ENCODE data around the gene DLST. TPM values are rescaled to one million over a fixed set of nuclear protein-coding genes. Genes with fewer than 3 reads are reported as not detected.

DLST gene
- polyA plus RNA-seq, 3 donors = 6.7 to 76.5 (median 7.3) TPM

- no peak overlapping the region for H3K9ac ChIP-seq (ENCODE audit: insufficient read depth, low read length, poor library complexity, severe bottlenecking)
- H3K4me1 Mint-ChIP-seq = peaks cover 48% of the 10 kb centered on the region
Measured at GRCh38 chr14:74936731-74937130, 55.0 kb downstream of the DLST start.

DNA sequence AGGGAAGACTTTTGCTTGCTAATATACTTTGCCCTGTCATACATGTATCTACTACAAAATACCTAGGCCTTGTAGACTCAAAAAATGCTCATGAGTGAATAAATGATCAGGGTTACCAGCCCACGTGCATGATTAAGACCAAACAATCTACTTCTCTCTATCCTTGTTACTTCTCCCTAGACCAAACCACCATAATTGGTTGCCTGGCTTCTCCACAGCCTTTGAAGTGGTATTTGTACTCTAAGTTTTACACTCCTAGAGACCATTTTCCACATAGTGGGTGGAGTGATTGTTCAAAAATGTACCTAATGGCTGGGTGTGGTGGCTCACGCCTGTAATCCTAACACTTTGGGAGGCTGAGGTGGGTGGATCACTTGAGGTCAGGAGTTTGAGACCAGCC, 55.5 kb downstream of the DLST start:
- H3K27me3 Mint-ChIP-seq (ENCODE audit: low read depth in 3 of 3) = peaks cover 4 to 10% (median 5%) of the 10 kb centered on the region in 3 donors
- no CpG with 5 or more reads among the region's 2 CpGs for WGBS (ENCODE audit: insufficient coverage)
- H2AFZ ChIP-seq (ENCODE audit: insufficient read depth, low read depth, low read length, poor library complexity, severe bottlenecking) = no peak overlapping the region

More at GRCh38 chr14:74936731-74937130, 55.0 kb downstream of the DLST start:
- Histone ChIP-seq H3K4me1 (ENCODE audit: control insufficient read depth in 1 of 2, insufficient read depth in 2 of 2, low read length in 2 of 2) (peaks cover 37 to 42% of the 10 kb centered on the region in 2 donors), H3K79me2 (ENCODE audit: insufficient read depth, low read length) (no peaks in the 10 kb centered on the region), H4K20me1 (ENCODE audit: insufficient read depth, low read length) (no peaks in the 10 kb centered on the region), H3K36me3 (replicated peaks in 1 of 2; ENCODE audit: control insufficient read depth in 1 of 2, insufficient read depth in 2 of 2, low read length in 2 of 2) (no peaks in the 10 kb centered on the region), H3K4me2 (replicated peaks; ENCODE audit: extremely low read depth, low read length, poor library complexity, severe bottlenecking) (no peak overlapping the region), H3K27me3 (ENCODE audit: control insufficient read depth in 2 of 2, insufficient read depth in 2 of 2, low read length in 2 of 2) (no peaks in the 10 kb centered on the region), H3K4me3 (replicated peaks in 1 of 3; ENCODE audit: low read depth in 2 of 3, low read length in 3 of 3) (no peak overlapping the region), H3K9me3 (replicated peaks in 1 of 2; ENCODE audit: control insufficient read depth in 1 of 2, insufficient read depth in 1 of 2, low read length in 2 of 2) (no peaks in the 10 kb centered on the region), H3K27ac (ENCODE audit: low read depth in 1 of 2, low read length in 2 of 2) (no peak overlapping the region), H2AFZ (ENCODE audit: insufficient read depth, low read depth, low read length, poor library complexity, severe bottlenecking) (no peak overlapping the region)
- peaks cover 4 to 11% (median 5%) of the 10 kb centered on the region in 3 donors for H3K27me3 Mint-ChIP-seq (ENCODE audit: low read depth in 3 of 3)
- H3K36me3 Mint-ChIP-seq = no peaks in the 10 kb centered on the region
- peaks cover 0 to 5% (median 1%) of the 10 kb centered on the region in 7 donors for H3K9me3 Mint-ChIP-seq
- H3K4me3 Mint-ChIP-seq = no peak overlapping the region
- TF ChIP-seq, protein P1, sequence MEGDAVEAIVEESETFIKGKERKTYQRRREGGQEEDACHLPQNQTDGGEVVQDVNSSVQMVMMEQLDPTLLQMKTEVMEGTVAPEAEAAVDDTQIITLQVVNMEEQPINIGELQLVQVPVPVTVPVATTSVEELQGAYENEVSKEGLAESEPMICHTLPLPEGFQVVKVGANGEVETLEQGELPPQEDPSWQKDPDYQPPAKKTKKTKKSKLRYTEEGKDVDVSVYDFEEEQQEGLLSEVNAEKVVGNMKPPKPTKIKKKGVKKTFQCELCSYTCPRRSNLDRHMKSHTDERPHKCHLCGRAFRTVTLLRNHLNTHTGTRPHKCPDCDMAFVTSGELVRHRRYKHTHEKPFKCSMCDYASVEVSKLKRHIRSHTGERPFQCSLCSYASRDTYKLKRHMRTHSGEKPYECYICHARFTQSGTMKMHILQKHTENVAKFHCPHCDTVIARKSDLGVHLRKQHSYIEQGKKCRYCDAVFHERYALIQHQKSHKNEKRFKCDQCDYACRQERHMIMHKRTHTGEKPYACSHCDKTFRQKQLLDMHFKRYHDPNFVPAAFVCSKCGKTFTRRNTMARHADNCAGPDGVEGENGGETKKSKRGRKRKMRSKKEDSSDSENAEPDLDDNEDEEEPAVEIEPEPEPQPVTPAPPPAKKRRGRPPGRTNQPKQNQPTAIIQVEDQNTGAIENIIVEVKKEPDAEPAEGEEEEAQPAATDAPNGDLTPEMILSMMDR (IDR thresholded peaks at IDR 0.05) = no peak
- WGBS (ENCODE audit: insufficient coverage) = 99% methylated on average over 8 of the region's 8 CpGs
- H3K27ac Mint-ChIP-seq = no peak overlapping the region
- DNase-seq = no peak
- intact Hi-C loops (cut with micrococcal nuclease) = no loop called here

More for the DNA sequence above, 55.5 kb downstream of the DLST start:
- Histone ChIP-seq H4K20me1 (ENCODE audit: insufficient read depth, low read length) (no peaks in the 10 kb centered on the region), H3K4me2 (replicated peaks; ENCODE audit: extremely low read depth, low read length, poor library complexity, severe bottlenecking) (no peak overlapping the region), H3K9me3 (replicated peaks in 1 of 2; ENCODE audit: control insufficient read depth in 1 of 2, insufficient read depth in 1 of 2, low read length in 2 of 2) (no peaks in the 10 kb centered on the region), H3K27ac (ENCODE audit: low read depth in 1 of 2, low read length in 2 of 2) (no peak overlapping the region), H3K79me2 (ENCODE audit: insufficient read depth, low read length) (no peaks in the 10 kb centered on the region), H3K27me3 (ENCODE audit: control insufficient read depth in 2 of 2, insufficient read depth in 2 of 2, low read length in 2 of 2) (no peaks in the 10 kb centered on the region), H3K36me3 (replicated peaks in 1 of 2; ENCODE audit: control insufficient read depth in 1 of 2, insufficient read depth in 2 of 2, low read length in 2 of 2) (no peaks in the 10 kb centered on the region), H3K4me1 (ENCODE audit: control insufficient read depth in 1 of 2, insufficient read depth in 2 of 2, low read length in 2 of 2) (peaks cover 41 to 46% of the 10 kb centered on the region in 2 donors), H3K4me3 (replicated peaks in 1 of 3; ENCODE audit: low read depth in 2 of 3, low read length in 3 of 3) (no peak overlapping the region), H3K9ac (ENCODE audit: insufficient read depth, low read length, poor library complexity, severe bottlenecking) (no peak overlapping the region)
- H3K9me3 Mint-ChIP-seq = peaks cover 0 to 5% (median 1%) of the 10 kb centered on the region in 7 donors
- peaks cover 52% of the 10 kb centered on the region for H3K4me1 Mint-ChIP-seq
- H3K27ac Mint-ChIP-seq = no peak overlapping the region
- no peak for DNase-seq
- H3K36me3 Mint-ChIP-seq = no peaks in the 10 kb centered on the region
- TF ChIP-seq, protein P1 (IDR thresholded peaks at IDR 0.05) = no peak
- no peak overlapping the region for H3K4me3 Mint-ChIP-seq
- intact Hi-C loops (cut with micrococcal nuclease) = no loop called here
